HepG2 (cell line): ENCODE data around the gene RAB1B. TPM values are rescaled to one million over a fixed set of nuclear protein-coding genes. Genes with fewer than 3 reads are reported as not detected.

Experiments
- AKAP8 ChIP-seq: sonication (generic); formaldehyde crosslinking; IDR thresholded peaks from 2 replicates; pipeline ENCODE4 v1.5.1; 2020; ENCODE audit warnings: mild to moderate bottlenecking, missing genetic modification reagents
- CSRNP1 ChIP-seq: sonication (generic); formaldehyde crosslinking; IDR thresholded peaks from 2 replicates; pipeline ENCODE4 v1.8.1; 2023; ENCODE audit warnings: mild to moderate bottlenecking, missing genetic modification reagents
- FOXP1 ChIP-seq, 2 experiments: fragments of 450-650 bp in 1 of 2; IDR thresholded peaks; 2 replicates each; pipeline ENCODE4 v1.6.1; 2017 to 2018; ENCODE audit warnings: antibody characterized with exemption in 1 of 2
- GATA4 ChIP-seq: sonication (generic); IDR thresholded peaks from 2 replicates; pipeline ENCODE4 v1.6.1; 2016; ENCODE audit warnings: antibody characterized with exemption, low read depth, borderline replicate concordance
- HNRNPUL1 ChIP-seq: fragments of 200-400 bp; formaldehyde crosslinking; IDR thresholded peaks from 2 replicates; pipeline ENCODE4 v1.6.1; 2017; ENCODE audit warnings: low read depth, mild to moderate bottlenecking, low read length, moderate library complexity
- MED1 ChIP-seq: sonication (generic); formaldehyde crosslinking; IDR thresholded peaks from 2 replicates; pipeline ENCODE4 v1.4.0; 2020; ENCODE audit warnings: missing genetic modification reagents
- MTF2 ChIP-seq: sonication (generic); formaldehyde crosslinking; IDR thresholded peaks from 2 replicates; pipeline ENCODE4 v1.5.0; 2020; ENCODE audit warnings: missing genetic modification reagents, borderline replicate concordance
- MXD1 ChIP-seq: sonication (generic); formaldehyde crosslinking; IDR thresholded peaks from 2 replicates; pipeline ENCODE4 v1.4.0; 2020; ENCODE audit warnings: mild to moderate bottlenecking, missing genetic modification reagents
- NRL ChIP-seq: sonication (generic); formaldehyde crosslinking; IDR thresholded peaks from 2 replicates; pipeline ENCODE4 v1.5.0; 2020; ENCODE audit warnings: missing genetic modification reagents, mild to moderate bottlenecking, moderate library complexity, borderline replicate concordance
- PAF1 ChIP-seq: IDR thresholded peaks from 2 replicates; pipeline ENCODE4 v1.6.1; 2016; ENCODE audit warnings: missing genetic modification reagents, missing compliant biosample characterization
- SIN3B ChIP-seq: fragments of 150-350 bp; IDR thresholded peaks from 2 replicates; pipeline ENCODE4 v1.6.1; 2014; ENCODE audit warnings: low read length
- TBX2 ChIP-seq: sonication (generic); formaldehyde crosslinking; IDR thresholded peaks from 2 replicates; pipeline ENCODE4 v1.5.0; 2020; ENCODE audit warnings: missing genetic modification reagents, mild to moderate bottlenecking, borderline replicate concordance
- TCF7L2 ChIP-seq: IDR thresholded peaks from 2 replicates; pipeline ENCODE4 v1.6.1; 2011; ENCODE audit warnings: mild to moderate bottlenecking, low read depth, low read length, moderate library complexity
- YY1 ChIP-seq: IDR thresholded peaks from 2 replicates; pipeline ENCODE4 v1.6.1; 2011; ENCODE audit warnings: low read length, low read depth, moderate library complexity, mild to moderate bottlenecking; ENCODE audit not compliant: insufficient read depth, insufficient replicate concordance
- ZFP1 ChIP-seq: IDR thresholded peaks from 2 replicates; pipeline ENCODE4 v1.6.1; 2016
- ZNF331 ChIP-seq: sonication (generic); formaldehyde crosslinking; IDR thresholded peaks from 2 replicates; pipeline ENCODE4 v1.4.0; 2020; ENCODE audit warnings: missing genetic modification reagents
- ZNF367 ChIP-seq: sonication (generic); formaldehyde crosslinking; IDR thresholded peaks from 2 replicates; pipeline ENCODE4 v1.4.0; 2020; ENCODE audit warnings: missing genetic modification reagents, borderline replicate concordance
- ZNF431 ChIP-seq: sonication (generic); formaldehyde crosslinking; IDR thresholded peaks from 2 replicates; pipeline ENCODE4 v1.9.0; 2022; ENCODE audit warnings: missing genetic modification reagents, low read depth, mild to moderate bottlenecking, borderline replicate concordance
- ZNF607 ChIP-seq: sonication (generic); formaldehyde crosslinking; IDR thresholded peaks from 2 replicates; pipeline ENCODE4 v1.5.1; 2020; ENCODE audit warnings: missing genetic modification reagents, mild to moderate bottlenecking, borderline replicate concordance
- ZNF776 ChIP-seq: sonication (generic); formaldehyde crosslinking; IDR thresholded peaks from 2 replicates; pipeline ENCODE4 v1.4.0; 2020; ENCODE audit warnings: mild to moderate bottlenecking, missing genetic modification reagents
- polyA plus RNA-seq, 8 experiments: library from polyadenylated mRNA; depleted of rRNA in 3 of 8; stranded (reverse) in 7 of 8; unstranded in 1 of 8; fragments of >200 nt; fragmentation: Illumina TruSeq in 4 of 8; extraction: Trizol in 4 of 8; gene quantifications; 2 replicates each; pipeline versions ENCODE4 v1.2.1 to v1.2.3, GENCODE V29; 2011 to 2016; ENCODE audit warnings: low read depth in 4 of 8, missing spikeins in 1 of 8, mixed read lengths in 1 of 8; ENCODE audit not compliant: insufficient read depth in 1 of 8
- total RNA-seq, 5 experiments: library from RNA; depleted of rRNA; stranded (reverse); fragments of >200 nt; fragmentation: Illumina TruSeq; extraction: Trizol; gene quantifications; 2 replicates each; pipeline ENCODE4 v1.2.3, GENCODE V29; 2016; ENCODE audit warnings: low read depth in 1 of 5
- TF ChIP-seq, protein P1 (sequence below): IDR thresholded peaks from 2 replicates; pipeline ENCODE4 v1.6.1; 2016; ENCODE audit warnings: missing biosample characterization, missing genetic modification reagents, low read depth
- TF ChIP-seq, protein P2 (sequence below): sonication (generic); formaldehyde crosslinking; IDR thresholded peaks from 2 replicates; pipeline ENCODE4 v1.5.0; 2020; ENCODE audit warnings: mild to moderate bottlenecking, missing genetic modification reagents
- TF ChIP-seq, protein P3 (sequence below): sonication (generic); formaldehyde crosslinking; IDR thresholded peaks from 2 replicates; pipeline ENCODE4 v1.9.0; 2021; ENCODE audit warnings: missing genetic modification reagents, mild to moderate bottlenecking, borderline replicate concordance

The RAB1B gene
- total and polyA plus RNA-seq, 2 of the 13 experiments (the other 11 are each of a cell fraction or from before 2014, with no cell fraction given) = 77.9 to 87.9 TPM

- peak; percentile 71 for TF ChIP-seq SIN3B
- peak; percentile 49; the same call in 1 of the 2 replicates for TF ChIP-seq GATA4
- no peak for TF ChIP-seq TCF7L2
- no peak for TF ChIP-seq FOXP1 (IDR thresholded peaks at IDR 0.05)
- TF ChIP-seq FOXP1 (CRISPR knock-in tag; IDR thresholded peaks at IDR 0.05) = no peak
- TF ChIP-seq ZNF367 (CRISPR knock-in tag) = no peak
- TF ChIP-seq, protein P1, sequence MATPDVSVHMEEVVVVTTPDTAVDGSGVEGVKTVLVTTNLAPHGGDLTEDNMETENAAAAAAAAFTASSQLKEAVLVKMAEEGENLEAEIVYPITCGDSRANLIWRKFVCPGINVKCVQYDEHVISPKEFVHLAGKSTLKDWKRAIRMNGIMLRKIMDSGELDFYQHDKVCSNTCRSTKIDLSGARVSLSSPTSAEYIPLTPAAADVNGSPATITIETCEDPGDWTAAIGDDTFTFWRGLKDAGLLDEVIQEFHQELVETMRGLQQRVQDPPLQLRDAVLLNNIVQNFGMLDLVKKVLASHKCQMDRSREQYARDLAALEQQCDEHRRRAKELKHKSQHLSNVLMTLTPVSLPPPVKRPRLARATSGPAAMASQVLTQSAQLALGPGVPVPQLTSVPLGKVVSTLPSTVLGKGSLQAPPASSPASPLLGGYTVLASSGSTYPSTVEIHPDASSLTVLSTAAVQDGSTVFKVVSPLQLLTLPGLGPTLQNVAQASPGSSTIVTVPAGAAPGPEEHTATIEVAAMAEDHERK (CRISPR knock-in tag) = no peak
- peak; percentile 29; the same call in 1 of the 2 replicates for TF ChIP-seq NRL (CRISPR knock-in tag)
- TF ChIP-seq MTF2 (CRISPR knock-in tag) = no peak
- peak; percentile 43; the same call in 1 of the 2 replicates for TF ChIP-seq CSRNP1 (CRISPR knock-in tag)
- TF ChIP-seq ZNF331 (CRISPR knock-in tag) = 0 out of 2 replicates have a peak, but pooled peaks have one; percentile 16
- TF ChIP-seq, protein P2, sequence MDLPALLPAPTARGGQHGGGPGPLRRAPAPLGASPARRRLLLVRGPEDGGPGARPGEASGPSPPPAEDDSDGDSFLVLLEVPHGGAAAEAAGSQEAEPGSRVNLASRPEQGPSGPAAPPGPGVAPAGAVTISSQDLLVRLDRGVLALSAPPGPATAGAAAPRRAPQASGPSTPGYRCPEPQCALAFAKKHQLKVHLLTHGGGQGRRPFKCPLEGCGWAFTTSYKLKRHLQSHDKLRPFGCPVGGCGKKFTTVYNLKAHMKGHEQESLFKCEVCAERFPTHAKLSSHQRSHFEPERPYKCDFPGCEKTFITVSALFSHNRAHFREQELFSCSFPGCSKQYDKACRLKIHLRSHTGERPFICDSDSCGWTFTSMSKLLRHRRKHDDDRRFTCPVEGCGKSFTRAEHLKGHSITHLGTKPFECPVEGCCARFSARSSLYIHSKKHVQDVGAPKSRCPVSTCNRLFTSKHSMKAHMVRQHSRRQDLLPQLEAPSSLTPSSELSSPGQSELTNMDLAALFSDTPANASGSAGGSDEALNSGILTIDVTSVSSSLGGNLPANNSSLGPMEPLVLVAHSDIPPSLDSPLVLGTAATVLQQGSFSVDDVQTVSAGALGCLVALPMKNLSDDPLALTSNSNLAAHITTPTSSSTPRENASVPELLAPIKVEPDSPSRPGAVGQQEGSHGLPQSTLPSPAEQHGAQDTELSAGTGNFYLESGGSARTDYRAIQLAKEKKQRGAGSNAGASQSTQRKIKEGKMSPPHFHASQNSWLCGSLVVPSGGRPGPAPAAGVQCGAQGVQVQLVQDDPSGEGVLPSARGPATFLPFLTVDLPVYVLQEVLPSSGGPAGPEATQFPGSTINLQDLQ (CRISPR knock-in tag) = no peak; the same call in 1 of the 2 replicates
- TF ChIP-seq ZNF431 (CRISPR knock-in tag) = no peak; the same call in 1 of the 2 replicates
- peak; percentile 39 for TF ChIP-seq YY1
- TF ChIP-seq ZNF776 (CRISPR knock-in tag) = no peak
- TF ChIP-seq MXD1 (CRISPR knock-in tag) = no peak
- TF ChIP-seq ZNF607 (CRISPR knock-in tag) = no peak
- TF ChIP-seq TBX2 (CRISPR knock-in tag) = peak; percentile 79
- TF ChIP-seq PAF1 = no peak
- no peak; the same call in 1 of the 2 replicates for TF ChIP-seq ZFP1 (CRISPR knock-in tag)
- TF ChIP-seq MED1 = peak; percentile 30; the same call in 1 of the 2 replicates
- TF ChIP-seq, protein P3, sequence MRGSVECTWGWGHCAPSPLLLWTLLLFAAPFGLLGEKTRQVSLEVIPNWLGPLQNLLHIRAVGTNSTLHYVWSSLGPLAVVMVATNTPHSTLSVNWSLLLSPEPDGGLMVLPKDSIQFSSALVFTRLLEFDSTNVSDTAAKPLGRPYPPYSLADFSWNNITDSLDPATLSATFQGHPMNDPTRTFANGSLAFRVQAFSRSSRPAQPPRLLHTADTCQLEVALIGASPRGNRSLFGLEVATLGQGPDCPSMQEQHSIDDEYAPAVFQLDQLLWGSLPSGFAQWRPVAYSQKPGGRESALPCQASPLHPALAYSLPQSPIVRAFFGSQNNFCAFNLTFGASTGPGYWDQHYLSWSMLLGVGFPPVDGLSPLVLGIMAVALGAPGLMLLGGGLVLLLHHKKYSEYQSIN (CRISPR knock-in tag) = no peak
- TF ChIP-seq HNRNPUL1 = no peak
- no peak for TF ChIP-seq AKAP8
These were observed 43.6 kb downstream of the RAB1B start (continued) for GRCh38 chr11:66311965-66312548.
